NCI-H128 (cell line): ENCODE results near the gene KCNJ10.

Source experiments
- DNase-seq: peaks from one replicate; lab custom pipeline; 2025; ENCODE audit not compliant: unreplicated experiment; lab: John Stamatoyannopoulos, UW

KCNJ10 gene

DNA sequence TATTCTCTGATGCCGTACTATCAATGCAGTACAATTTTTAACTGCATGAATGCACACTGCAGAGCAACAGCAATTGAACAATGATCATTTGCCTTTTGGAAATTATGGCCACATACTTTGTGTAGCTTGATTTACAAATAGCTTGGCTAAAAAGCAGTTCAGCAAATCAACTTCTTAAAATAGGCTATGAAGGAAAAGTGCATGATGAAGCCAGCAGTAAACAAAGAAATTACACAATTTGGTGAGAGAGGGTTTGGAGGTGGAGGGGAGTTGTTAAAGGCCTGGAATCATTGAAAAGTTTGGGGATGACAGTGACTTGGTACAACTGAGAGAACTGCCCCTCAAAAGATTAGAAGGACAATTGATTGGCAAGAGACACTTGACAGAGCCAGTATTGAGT lies 44.6 kb downstream of the KCNJ10 start:
- DNase-seq, result no peak

DNA sequence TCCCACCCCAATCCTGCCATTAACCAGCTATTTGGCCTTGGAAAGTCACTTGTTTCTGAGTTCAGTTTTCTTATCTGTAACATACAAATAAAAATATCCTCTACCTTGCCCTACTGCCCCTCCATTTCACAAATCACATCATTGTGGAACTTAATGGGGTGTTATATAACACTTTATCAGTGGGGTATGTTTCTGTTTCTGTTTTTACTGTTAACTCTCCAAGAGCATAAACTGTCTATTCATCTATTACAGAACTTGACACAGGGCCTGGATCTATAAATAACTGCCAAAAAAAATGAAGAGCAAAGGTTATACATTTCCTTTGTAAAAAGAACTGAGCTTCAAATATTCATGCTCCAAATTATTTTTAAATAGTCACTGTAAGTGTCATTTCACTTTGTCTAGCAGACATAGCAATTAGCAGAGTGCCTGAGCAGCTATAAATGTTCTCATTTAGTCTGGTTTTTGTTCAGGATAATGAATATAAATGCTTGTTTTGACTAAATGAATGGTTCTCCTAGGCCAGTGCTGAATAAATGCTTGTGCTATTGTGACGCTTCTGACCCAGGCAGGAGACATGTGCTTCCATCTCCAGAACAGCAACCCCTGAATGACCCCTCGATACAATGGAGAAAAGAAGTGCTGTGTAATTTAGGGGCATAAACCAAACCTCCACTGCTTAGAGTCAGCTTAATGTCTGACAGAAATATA lies 45.6 kb downstream of the KCNJ10 start:
- no peak for DNase-seq

DNA sequence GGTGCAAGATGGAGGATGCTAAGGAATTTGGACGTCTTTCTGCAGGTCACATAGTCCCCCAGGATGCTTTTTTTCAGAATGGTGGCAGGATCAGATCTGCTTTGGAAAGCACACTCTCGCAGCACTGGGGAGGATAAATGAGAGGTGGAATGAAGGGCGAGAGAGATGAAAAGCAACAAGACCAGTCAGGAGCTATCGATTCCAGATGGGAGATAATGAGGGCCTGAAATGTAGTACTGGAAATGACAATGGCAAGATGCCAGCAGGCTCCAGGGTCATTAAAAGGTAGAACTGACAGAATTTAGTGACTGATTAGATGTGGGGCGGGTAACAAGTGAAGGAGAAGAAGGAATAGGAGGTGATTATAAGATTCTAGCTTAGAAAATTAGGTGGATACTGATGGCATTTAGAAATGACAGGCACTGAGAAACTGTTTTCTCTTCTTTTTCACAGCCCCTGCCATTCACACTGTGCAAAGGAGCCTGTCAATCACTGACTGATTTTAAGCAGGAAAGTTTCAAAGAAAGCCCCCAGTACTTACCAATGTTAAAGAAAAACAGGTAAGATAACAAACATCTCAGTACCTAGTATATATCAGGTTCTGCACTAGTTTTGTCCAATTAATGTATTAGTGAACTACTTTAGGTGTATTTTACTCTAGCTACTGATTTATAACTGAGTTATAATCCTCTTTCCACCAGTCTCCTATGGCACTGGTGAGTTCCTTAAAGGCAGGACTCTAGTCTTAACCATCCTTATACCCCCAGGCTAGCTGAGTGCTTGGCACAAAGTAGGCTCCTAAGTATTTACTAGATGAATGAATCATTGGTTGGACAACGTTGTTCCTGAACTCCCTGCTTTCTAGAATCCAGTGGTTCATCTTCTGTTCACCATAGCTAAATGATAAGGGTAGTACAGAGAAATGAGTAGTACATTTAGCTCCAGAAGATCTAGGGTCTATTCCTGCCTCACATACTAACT lies 47.3 kb downstream of the KCNJ10 start:
- no peak for DNase-seq

DNA sequence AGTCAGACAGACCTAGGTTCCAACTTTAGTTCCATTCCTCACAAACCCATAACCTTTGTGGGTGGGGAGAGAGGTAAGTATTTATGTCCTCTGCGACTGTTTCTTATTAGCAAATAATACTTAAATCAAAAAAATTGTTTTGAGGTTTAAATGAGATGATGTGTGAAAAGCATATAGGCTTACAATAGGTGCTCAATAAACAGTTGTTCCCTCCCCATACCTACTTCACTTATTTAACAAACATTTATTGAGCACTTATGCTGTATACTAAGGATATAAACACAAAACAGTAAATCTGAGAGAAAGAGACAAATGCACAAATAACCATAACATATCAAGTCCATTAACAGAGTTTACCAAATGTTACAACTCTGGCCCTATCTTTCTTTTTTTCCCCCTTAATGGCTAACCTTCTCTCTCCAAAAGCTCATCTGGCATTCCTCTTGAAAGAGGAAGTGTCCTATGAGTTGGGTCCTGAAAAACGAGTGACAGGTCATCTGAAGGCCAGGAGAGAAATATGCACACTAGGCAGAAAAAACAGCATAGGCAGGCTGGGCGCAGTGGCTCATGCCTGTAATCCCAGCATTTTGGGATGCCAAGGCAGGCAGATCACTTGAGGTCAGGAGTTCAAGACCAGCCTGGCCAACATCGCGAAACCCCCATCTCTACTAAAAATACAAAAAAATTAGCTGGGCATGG lies 48.4 kb downstream of the KCNJ10 start:
- DNase-seq, result no peak

DNA sequence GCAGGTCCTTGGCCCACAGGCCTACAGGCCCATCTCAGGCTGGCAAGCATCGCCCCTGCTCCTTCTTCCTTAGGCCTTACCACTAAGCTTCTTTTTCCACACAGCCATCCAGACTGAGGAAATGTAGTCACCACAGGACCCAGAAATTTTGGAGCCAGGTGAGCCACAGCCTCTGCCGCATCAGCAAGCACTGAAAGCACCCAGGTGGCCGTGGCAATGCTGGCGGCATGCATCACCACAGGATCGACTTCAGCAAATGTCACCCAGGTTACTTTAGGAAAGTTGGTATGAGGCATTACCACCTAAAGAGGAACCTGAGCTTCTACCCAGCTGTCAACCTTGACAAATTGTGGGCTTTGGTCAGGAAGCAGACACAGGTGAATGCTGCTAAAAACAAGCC lies 49.8 kb downstream of the KCNJ10 start:
- DNase-seq, result no peak

DNA sequence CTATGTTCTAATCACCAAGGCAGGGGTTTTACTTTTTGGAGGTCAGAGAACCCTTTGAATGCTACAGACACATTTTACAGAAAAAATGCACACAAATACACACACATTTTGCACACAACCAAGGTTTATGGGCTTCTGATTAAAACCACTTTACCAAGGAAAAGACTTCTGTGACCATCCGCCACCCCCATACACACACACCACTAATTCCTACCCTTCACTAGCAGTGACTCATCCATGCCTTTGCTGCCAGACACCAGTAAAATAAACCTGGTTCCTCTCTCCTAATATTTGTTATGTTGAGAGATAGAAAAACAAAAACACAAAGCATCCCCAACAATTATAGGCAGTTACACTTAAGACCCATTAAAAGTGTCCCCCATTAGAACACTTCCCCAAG lies 51.1 kb downstream of the KCNJ10 start:
- no peak for DNase-seq

DNA sequence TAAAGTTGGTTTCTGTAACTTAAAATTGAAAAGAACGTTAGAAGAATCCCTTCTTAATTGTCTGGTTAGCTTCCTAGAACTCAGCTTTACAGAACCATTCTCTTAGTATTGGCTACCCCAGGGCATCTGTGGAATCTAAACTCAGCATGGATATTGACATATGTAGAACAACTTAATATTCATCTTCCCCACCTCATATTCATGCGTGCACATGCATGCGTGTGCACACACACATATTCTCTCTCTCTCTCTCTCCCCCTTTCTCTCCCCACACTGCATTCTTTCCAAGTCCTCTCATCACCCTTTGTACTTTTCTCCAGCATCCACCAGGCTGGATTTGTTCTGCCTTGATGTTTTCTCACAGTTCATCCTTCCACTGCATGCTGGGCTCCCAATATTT lies 51.6 kb downstream of the KCNJ10 start:
- DNase-seq, result no peak

DNA sequence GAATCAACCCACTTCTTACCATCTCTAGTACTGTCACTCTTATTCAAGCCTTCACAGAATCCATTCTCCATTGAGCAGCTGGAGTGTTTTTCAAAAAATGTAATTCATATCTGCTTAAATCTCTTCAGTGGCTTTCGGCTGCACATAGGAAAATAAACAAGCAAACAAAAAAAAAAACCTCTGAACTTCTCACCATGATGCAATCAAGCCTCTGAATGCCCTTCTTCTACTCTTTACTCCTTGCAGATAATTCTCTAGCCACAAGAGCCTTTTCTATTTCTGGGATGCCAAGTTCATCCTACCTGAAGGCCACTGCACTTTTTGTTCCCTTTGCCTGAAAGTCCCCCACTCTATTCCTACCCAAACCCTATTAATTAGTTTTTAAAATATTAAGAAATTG lies 52.4 kb downstream of the KCNJ10 start:
- no peak for DNase-seq

DNA sequence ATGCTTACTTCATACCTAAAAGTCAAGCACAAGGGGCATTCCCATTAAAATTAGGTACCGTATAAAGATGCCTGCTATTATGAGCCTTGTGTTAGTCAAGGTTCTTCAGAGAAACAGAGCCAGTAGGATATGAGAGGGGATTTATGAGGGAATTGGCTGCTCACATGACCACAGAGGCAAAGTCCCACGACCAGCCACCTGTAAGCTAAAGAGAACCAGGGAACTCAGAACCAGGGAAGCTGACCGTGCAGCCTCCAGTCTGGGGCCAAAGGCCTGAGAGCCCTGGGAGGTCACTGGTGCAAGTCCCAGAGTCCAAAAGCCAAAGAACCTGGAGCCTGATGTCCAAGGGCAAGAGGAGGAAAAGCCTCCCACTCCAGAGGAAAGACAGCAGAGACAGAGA lies 58.2 kb downstream of the KCNJ10 start:
- DNase-seq, result no peak

DNA sequence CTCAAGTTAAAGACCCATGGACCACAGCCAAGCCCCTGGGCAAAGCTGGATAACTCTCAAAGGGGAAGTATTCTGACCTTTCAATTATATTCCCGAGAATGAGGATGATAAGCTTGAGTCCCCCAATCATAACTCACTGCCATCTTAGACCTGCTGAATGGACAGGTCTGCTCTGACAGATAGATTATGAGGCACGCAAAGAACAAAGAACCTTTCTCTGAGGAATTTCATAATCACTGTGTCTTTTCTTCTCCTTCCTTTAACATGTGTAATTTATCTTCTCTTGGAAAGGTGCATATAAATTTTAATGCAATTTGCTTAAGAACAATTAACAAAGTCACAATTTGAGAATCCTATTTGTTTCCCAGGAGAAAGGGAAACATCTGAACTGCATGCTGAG lies 60.2 kb downstream of the KCNJ10 start:
- DNase-seq, result no peak

DNA sequence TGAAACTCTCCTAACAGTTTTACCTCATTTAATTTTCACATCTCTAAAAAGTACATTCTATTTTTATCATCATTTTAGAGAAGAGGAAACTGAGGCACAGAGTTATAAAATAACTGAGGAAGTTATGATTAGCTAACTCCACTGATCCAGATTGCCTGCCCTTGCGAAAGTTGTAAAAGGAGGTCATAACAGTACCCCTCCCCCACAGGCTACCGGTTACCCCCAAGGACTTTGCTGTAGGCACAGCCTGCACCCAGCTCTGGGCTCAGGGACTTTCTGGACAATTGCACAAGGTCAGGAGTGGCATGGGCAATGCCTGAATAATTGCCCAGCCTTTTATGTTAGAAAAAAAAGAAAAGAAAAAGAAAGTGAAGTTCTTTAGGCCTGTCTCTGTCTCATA lies 60.9 kb downstream of the KCNJ10 start:
- DNase-seq, result no peak

DNA sequence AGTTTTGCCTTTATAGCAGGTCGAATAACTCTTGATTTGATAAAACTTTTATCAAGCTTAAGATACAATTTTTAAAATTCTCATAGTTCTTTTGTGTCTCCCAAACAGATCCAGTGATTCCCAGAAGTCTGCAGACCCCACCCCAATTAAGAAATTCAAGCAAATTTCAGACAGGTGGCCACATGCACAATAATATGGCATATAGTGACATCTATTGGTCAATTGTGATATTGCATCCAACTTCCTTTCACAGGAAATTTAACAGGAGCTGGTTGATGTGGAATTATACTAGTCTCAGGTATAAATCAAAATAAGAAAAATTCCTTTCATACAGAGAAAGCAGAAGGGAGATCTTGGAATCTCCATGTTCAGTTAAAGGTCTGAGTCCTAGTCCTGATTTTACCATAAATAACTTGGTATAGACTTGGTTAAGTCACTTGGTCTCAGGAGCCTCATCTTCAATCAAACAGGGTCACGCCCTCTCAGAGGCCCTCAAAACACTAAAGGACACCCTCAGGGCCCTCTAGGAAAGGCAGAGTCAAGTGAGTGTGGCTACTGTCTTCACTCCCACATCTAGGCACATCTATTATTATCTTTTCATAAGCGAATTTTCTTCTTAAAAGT lies 62.3 kb downstream of the KCNJ10 start:
- peak; percentile 41 for DNase-seq

DNA sequence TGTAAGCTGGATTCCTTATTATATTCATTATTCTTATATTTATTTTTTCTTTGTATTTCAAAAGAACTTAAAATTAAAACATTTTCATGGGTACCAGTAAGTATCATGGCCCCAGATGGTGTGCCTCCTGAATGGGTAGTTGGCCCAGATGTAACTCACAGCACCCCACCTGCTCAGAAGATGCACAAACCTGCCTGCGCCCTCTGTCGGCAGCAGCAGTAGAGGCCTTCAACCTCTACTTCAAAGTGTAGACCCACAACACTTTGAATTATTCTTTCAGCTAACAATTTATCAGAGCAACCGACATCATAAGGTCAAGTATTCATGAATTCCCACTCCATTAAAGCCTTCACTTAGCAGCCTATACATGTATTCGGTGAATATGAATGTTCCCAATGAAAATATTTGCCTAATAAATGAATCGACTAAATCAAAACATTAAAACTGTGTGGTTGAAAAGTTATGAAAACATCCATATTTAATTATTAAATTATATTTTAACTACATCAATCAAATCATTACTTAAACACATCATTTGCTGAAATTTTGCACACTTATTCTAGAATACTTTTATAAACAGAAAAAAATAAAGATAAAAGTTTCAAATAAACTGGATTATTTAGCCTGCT lies 63.5 kb downstream of the KCNJ10 start:
- DNase-seq, result peak; percentile 52

DNA sequence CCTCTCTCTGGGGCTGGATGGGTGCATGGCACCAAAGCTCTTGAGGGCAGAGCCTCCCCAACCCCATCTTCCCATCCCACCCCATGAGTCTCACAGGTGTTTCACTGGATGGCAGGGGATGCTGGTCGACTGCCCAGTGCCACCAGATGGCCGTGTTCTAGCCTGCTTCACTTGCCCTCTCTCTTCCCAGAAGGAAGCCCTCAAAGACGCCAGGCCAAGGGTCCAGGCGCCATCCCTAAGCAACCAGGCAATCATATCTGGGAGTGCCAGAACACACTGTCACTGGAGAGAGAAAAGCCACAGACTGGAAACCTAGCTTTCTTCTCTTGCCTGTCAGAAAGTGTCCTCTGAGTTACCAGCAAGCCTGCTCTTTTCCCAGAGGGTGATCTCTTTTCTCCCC lies 64.9 kb downstream of the KCNJ10 start:
- DNase-seq, result no peak

DNA sequence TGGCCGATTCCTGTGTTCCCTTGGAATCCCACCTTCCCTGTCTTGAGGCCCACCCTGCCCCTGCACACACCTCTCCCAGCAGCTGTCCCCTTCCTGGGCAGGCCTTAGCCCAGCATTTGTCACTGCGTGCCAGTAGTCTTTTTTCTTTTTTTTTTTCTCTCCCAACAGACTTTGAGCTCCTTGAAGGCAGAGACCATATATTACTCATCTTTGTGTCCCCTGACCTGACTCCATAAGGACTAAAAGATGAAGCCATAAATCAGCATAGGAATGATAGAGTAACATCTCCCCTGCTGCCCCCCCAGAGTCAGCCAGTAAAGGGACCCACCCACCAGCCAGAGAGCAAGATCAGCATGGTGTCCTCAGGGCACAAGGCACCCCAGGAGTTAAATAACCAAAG lies 65.5 kb downstream of the KCNJ10 start:
- DNase-seq, result no peak

DNA sequence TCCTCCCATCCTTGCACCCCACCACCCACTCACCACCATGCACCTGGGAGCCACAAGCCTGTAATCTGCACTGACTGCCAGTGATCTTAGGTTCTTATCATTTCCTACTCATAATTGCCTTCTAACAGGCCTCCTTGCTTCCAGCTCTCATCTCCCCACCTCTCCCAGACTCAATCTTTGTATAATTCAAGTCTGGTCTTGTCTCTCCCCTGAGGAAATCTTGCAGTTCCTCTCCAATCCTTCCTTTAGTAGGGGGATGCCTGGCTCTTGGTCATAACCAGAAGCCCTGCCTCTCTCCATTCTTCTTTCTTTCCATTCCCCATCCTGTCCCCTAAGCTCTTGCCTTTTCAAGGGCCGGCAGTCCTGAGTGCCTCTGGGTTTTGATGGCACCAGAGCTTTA lies 66.0 kb downstream of the KCNJ10 start:
- no peak for DNase-seq

DNA sequence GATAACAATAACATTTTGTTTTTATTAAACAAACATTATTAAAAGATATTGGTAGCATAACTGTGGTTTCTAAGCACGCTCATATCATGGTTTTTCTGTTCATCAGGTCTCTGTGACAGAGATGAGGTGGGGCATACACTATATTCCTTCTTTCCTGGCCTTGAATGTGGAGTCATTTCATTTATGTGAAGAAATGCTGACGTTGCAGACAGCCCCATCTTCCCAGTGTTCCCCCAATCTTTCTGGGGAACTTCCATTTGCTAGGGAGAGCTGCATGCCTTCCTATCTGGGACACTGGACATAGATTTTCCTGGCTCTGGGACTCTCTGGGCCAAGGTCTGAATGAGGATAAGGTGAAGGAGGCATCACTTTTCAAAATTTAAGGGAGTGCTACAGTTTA lies 68.5 kb downstream of the KCNJ10 start:
- no peak for DNase-seq

DNA sequence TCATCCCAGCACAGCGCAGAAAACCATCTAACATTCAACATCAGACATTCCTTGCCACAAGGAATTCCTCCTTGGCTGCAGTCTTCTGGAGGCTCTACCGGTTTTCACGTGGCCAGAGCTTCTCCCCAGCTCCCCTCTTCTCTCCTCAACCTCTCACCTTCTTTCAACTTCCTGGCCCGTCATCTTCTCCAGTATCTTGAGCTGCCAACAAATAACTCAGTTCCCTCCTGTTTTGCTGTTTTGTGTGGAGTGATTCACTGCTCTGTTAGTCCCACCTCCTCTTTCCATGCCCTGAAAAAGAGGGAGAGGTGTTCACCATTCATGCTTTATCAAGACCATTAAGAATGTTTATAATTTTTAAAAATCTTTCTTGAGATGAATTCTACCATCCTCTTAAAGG lies 70.8 kb downstream of the KCNJ10 start:
- no peak for DNase-seq

DNA sequence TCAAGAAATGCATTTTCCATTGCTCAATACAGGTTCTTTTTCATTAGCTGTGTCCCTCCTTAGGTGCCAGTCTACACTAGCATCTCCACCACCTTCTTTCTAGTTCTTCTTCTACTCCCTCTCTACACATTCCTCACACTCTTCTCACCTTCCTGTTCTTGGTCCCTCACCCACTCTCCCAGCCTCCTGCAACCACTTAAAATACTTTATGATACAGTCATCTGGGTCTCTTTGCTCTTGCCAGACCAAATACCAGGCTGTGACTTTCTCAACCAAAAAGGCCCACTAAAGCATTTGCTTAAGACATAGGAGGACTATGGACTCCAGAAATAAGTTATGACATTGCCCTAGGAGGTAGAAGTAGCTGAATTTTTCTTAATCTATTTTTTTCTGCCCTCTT lies 73.3 kb downstream of the KCNJ10 start:
- no peak for DNase-seq

DNA sequence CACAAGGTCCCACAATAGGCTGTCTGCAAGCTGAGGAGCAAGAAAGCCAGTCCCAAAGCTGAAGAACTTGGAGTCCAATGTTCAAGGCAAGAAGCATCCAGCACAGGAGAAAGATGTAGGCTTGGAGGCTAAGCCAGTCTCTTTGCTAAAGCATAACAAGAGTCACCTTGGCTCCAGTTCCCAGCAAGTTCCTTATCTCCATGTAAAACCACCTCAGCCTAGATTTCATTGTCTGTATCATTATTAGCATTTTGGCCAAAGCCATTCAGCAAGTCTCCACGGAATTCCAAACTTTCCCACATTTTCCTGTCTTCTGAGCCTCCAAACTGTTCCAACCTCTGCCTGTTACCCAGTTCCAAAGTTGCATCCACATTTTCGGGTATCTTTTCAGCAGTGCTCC lies 75.1 kb downstream of the KCNJ10 start:
- no peak for DNase-seq

DNA sequence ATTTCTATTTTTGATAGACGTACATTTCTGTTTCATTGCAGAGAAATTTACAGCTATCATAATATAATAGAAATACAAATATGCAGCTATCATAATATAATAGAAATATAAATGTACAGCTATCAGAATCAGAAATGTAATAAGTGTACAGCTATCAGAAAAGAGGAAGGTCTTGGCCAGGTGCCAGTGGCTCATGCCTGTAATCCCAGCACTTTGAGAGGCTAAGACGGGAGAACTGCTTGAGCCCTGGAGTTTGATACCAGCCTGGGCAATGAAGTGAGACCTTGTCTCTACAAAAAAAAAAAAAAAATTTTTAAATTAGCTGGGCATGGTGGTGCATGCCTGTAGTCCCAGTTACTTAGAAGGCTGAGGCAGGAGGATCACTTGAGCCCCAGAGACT lies 76.0 kb downstream of the KCNJ10 start:
- DNase-seq, result no peak
